Uterus (tissue), 2 donors: ENCODE measurements around the gene PTCHD1.

Experiments
- CTCF ChIP-seq, 4 experiments: fragments of 200-600 bp in 2 of 4; fragments of 450-650 bp in 2 of 4; sonication (generic) in 2 of 4; IDR thresholded peaks; one replicate each; pipeline ENCODE4 v1.5.1; 2016 to 2019; ENCODE audit warnings: antibody characterized with exemption in 4 of 4, mild to moderate bottlenecking in 2 of 4, moderate library complexity in 1 of 4
- POLR2A ChIP-seq, 2 donors: fragments of 450-650 bp; IDR thresholded peaks; one replicate each; pipeline ENCODE4 v1.6.1; 2016; ENCODE audit warnings: antibody characterized with exemption in 2 of 2, mild to moderate bottlenecking in 1 of 2, moderate library complexity in 1 of 2

GRCh38 chrX:23381099-23382087, 46.7 kb downstream of the PTCHD1 start:
- TF ChIP-seq CTCF (IDR thresholded peaks at IDR 0.05) (no peak), POLR2A (IDR thresholded peaks at IDR 0.05) (no peak)
